RWPE2 (cell line): Measurements from ENCODE around the gene OR10H4.
"Not testable (repeated sequence)": the region's sequence is repeated elsewhere in the genome, so short reads cannot be mapped to it uniquely, and the experiment has no call there.

ENCODE experiments used
- ATAC-seq: fragments of 200-7000 bp; cut with Tn5 transposase; 3 replicates; pipeline ENCODE4 v1.9.1; 2021; ENCODE audit warnings: low read depth
- DNase-seq: peaks from one replicate; pipeline ENCODE4 v3.0.0-alpha.2; 2020; ENCODE audit warnings: low spot score
- H3K27ac ChIP-seq: fragments of 450-650 bp; 2 replicates; pipeline ENCODE4 v1.5.1; 2017; ENCODE audit warnings: mild to moderate bottlenecking; ENCODE audit not compliant: poor library complexity, severe bottlenecking
- H3K27me3 ChIP-seq: fragments of 250-450 bp; sonication (Bioruptor Pico); 2 replicates; pipeline ENCODE4 v1.5.1; 2021; ENCODE audit warnings: mild to moderate bottlenecking, moderate library complexity; ENCODE audit not compliant: insufficient read depth, poor library complexity, severe bottlenecking
- H3K36me3 ChIP-seq: fragments of 250-450 bp; sonication (Bioruptor Pico); 2 replicates; pipeline ENCODE4 v1.5.1; 2020; ENCODE audit warnings: low read depth, mild to moderate bottlenecking, moderate library complexity
- H3K4me1 ChIP-seq: fragments of 250-450 bp; sonication (Bioruptor Pico); 2 replicates; pipeline ENCODE4 v1.5.1; 2021; ENCODE audit warnings: mild to moderate bottlenecking, moderate library complexity; ENCODE audit not compliant: insufficient read depth, poor library complexity, severe bottlenecking
- H3K4me3 ChIP-seq: fragments of 250-450 bp; sonication (Bioruptor Pico); 2 replicates; pipeline ENCODE4 v1.5.1; 2021; ENCODE audit warnings: mild to moderate bottlenecking, moderate library complexity; ENCODE audit not compliant: severe bottlenecking
- H3K9me3 ChIP-seq: fragments of 250-450 bp; sonication (Bioruptor Pico); 2 replicates; pipeline ENCODE4 v1.5.1; 2021; ENCODE audit warnings: mild to moderate bottlenecking, moderate library complexity; ENCODE audit not compliant: severe bottlenecking
- CTCF ChIP-seq: fragments of 450-650 bp; IDR thresholded peaks from one replicate; pipeline ENCODE4 v1.5.1; 2017; ENCODE audit warnings: mild to moderate bottlenecking, moderate library complexity; ENCODE audit not compliant: poor library complexity, severe bottlenecking

OR10H4 gene

GRCh38 chr19:15971224-15971780 lies 22.5 kb downstream of the OR10H4 start:
- no peaks in the 10 kb centered on the region for H3K27me3 ChIP-seq

GRCh38 chr19:15972043-15972442 lies 23.2 kb downstream of the OR10H4 start:
- H3K9me3 ChIP-seq, H3K36me3 ChIP-seq, H3K27ac ChIP-seq, H3K4me3 ChIP-seq, ATAC-seq, H3K27me3 ChIP-seq, DNase-seq, H3K4me1 ChIP-seq: not testable (repeated sequence)

More at GRCh38 chr19:15971224-15971780, 22.5 kb downstream of the OR10H4 start:
- no peak for TF ChIP-seq CTCF
- no peak overlapping the region for H3K4me3 ChIP-seq
- H3K36me3 ChIP-seq: no peaks in the 10 kb centered on the region
- DNase-seq: no peak
- H3K4me1 ChIP-seq: no peaks in the 10 kb centered on the region
- no peaks in the 10 kb centered on the region for H3K9me3 ChIP-seq
- H3K27ac ChIP-seq: no peak overlapping the region
- no peak for ATAC-seq

DNA sequence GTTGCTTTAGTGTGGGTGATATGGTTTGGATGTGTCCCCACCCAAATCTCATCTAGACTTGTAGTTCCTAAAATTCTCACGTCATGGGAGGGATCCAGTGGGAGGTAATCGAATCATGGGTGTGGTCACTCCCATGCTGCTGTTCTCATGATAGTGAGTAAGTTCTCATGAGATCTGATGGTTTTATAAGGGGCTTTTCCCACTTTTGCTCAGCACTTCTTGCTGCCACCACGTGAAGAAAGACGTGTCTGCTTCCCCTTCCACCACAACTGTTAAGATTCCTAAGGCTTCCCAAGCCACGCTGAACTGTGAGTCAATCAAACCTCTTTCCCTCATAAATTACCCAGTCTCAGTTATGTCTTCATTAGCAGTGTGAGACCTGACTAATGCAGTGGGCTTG lies 26.0 kb downstream of the OR10H4 start:
- no peak for DNase-seq
- no peaks in the 10 kb centered on the region for H3K4me1 ChIP-seq
- H3K9me3 ChIP-seq: no peaks in the 10 kb centered on the region
- TF ChIP-seq CTCF: no peak
- no peak overlapping the region for H3K27ac ChIP-seq
- H3K36me3 ChIP-seq: no peaks in the 10 kb centered on the region
- no peak for ATAC-seq
- no peaks in the 10 kb centered on the region for H3K27me3 ChIP-seq
- no peak overlapping the region for H3K4me3 ChIP-seq

DNA sequence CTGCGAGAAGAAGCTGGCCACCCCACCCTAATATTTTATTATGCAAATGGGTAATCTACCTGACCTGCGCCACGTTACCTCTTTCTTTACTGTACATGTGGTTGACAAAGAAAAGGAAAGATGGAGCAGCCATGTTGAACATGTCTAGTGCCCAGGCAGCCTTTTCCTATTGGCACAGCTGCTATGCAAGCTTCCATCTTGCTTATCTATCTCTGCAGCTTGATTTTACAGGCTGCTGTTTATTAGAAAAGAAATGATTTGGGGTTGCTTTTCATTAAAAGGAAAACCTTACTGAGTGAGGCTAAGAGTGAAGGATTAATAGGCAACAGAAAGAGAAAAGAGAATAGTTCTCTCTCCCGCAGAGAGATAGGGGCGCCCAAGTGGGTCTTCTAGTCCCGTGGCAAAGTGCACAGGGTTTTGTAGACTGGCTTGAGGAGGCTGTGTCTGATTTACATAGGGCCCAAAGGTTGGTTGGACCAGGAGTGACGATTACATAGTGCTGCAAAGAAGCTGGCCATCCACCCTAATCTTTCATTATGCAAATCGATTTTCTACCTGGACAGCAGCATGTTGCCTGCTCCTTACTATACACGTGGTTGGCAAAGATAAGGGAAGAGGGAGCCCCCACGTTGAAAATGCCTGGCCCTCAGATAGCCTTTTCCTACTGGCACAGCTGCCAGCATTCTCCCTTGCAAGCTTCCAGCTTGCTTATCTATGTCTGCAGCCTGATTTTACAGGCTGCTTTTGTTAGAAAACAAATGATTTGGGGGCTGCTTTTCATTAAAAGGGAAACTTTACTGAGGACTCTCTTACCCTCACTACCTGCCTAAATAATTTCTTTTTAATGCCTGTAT lies 28.3 kb downstream of the OR10H4 start:
- TF ChIP-seq CTCF: no peak
- Histone ChIP-seq H3K27ac (no peak overlapping the region), H3K4me1 (no peaks in the 10 kb centered on the region), H3K27me3 (no peaks in the 10 kb centered on the region), H3K36me3 (no peaks in the 10 kb centered on the region), H3K4me3 (no peak overlapping the region), H3K9me3 (no peaks in the 10 kb centered on the region)
- ATAC-seq: no peak
- no peak for DNase-seq

DNA sequence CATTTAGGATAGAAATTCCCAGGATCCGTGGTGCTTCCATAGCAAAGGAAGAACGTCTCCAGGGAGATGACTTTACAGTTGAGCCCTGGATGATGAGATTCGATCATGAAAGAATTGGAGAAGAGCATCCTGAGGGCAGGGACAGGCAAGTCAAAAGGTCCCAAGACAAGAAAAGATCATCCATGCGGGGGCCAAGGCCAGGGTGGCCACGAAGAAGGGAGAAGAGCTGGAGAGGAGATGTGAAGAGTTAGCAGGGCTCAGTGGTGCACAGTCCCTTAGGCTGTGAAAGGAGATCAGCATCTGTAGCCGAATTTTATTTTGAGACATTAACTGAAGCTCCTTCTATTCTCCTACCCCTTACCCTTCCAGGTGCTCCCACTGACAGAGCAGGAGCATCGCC lies 28.9 kb downstream of the OR10H4 start:
- ATAC-seq (no peak), DNase-seq (no peak)
- no peak overlapping the region for H3K4me3 ChIP-seq
- no peaks in the 10 kb centered on the region for H3K36me3 ChIP-seq
- no peaks in the 10 kb centered on the region for H3K4me1 ChIP-seq
- H3K9me3 ChIP-seq: no peaks in the 10 kb centered on the region
- H3K27me3 ChIP-seq: no peaks in the 10 kb centered on the region
- H3K27ac ChIP-seq: no peak overlapping the region
- TF ChIP-seq CTCF: no peak
